Chondrocyte (in vitro differentiated cells): ENCODE measurements around the gene JMJD6. TPM values are rescaled to one million over a fixed set of nuclear protein-coding genes. Genes with fewer than 3 reads are reported as not detected.

ENCODE experiments used
- DNase-seq: peaks from one replicate; pipeline ENCODE4 v3.0.0; 2021; ENCODE audit warnings: mixed read lengths, low spot score
- H3K27ac Mint-ChIP-seq: one replicate; pipeline ENCODE4 v1.8.0; 2021; ENCODE audit warnings: mild to moderate bottlenecking, moderate library complexity, mixed read lengths; ENCODE audit not compliant: unreplicated experiment
- H3K27me3 Mint-ChIP-seq: 2 replicates; pipeline ENCODE4 v1.8.0; 2021; ENCODE audit warnings: low read depth, mixed read lengths
- H3K36me3 Mint-ChIP-seq: 2 replicates; pipeline ENCODE4 v1.8.0; 2021; ENCODE audit warnings: low read depth, mixed read lengths
- H3K4me1 Mint-ChIP-seq: 2 replicates; pipeline ENCODE4 v1.8.0; 2021; ENCODE audit warnings: low read depth, mild to moderate bottlenecking, mixed read lengths
- H3K4me3 Mint-ChIP-seq: one replicate; pipeline ENCODE4 v1.8.0; 2021; ENCODE audit warnings: mild to moderate bottlenecking, moderate library complexity, mixed read lengths; ENCODE audit not compliant: unreplicated experiment
- H3K9me3 Mint-ChIP-seq: 2 replicates; pipeline ENCODE4 v1.8.0; 2021; ENCODE audit warnings: low read depth, mixed read lengths
- CTCF ChIP-seq: fragments of 200-600 bp; sonication (generic); IDR thresholded peaks from 2 replicates; pipeline ENCODE4 v1.5.0; 2021; ENCODE audit warnings: antibody characterized with exemption, mild to moderate bottlenecking, moderate library complexity
- total RNA-seq: library from RNA; stranded (reverse); gene quantifications from 3 replicates; pipeline ENCODE4 v1.2.1, GENCODE V29; 2021

Gene JMJD6
- total RNA-seq, 1 donor from 2014 or later, result 27.2 TPM

- H3K27ac Mint-ChIP-seq, result peak overlapping the region; percentile 30
- peak; percentile 85 for TF ChIP-seq CTCF
- H3K27me3 Mint-ChIP-seq, result no peaks in the 10 kb centered on the region
- H3K36me3 Mint-ChIP-seq, result peaks cover 13% of the 10 kb centered on the region
- peaks cover 28% of the 10 kb centered on the region for H3K4me1 Mint-ChIP-seq
- no peak overlapping the region for H3K4me3 Mint-ChIP-seq
- H3K9me3 Mint-ChIP-seq, result no peaks in the 10 kb centered on the region
- DNase-seq, result no peak
These were observed 44.9 kb downstream of the JMJD6 start for GRCh38 chr17:76681222-76682137.

GRCh38 chr17:76679239-76679638, 47.2 kb downstream of the JMJD6 start:
- Mint-ChIP-seq H3K4me1 (peaks cover 26% of the 10 kb centered on the region), H3K27me3 (no peaks in the 10 kb centered on the region), H3K4me3 (no peak overlapping the region), H3K36me3 (peaks cover 21% of the 10 kb centered on the region), H3K9me3 (no peaks in the 10 kb centered on the region), H3K27ac (no peak overlapping the region)
- TF ChIP-seq CTCF, result no peak
- DNase-seq, result no peak

- H3K36me3 Mint-ChIP-seq, result peaks cover 19% of the 10 kb centered on the region
- no peaks in the 10 kb centered on the region for H3K9me3 Mint-ChIP-seq
- H3K4me1 Mint-ChIP-seq, result peaks cover 23% of the 10 kb centered on the region
- H3K4me3 Mint-ChIP-seq, result no peak overlapping the region
- no peaks in the 10 kb centered on the region for H3K27me3 Mint-ChIP-seq
- no peak for TF ChIP-seq CTCF
- H3K27ac Mint-ChIP-seq, result no peak overlapping the region
- DNase-seq, result no peak
These were observed 48.1 kb downstream of the JMJD6 start for GRCh38 chr17:76678330-76678729.

- H3K36me3 Mint-ChIP-seq, result peaks cover 19% of the 10 kb centered on the region
- peaks cover 18% of the 10 kb centered on the region for H3K4me1 Mint-ChIP-seq
- no peaks in the 10 kb centered on the region for H3K27me3 Mint-ChIP-seq
- H3K27ac Mint-ChIP-seq, result no peak overlapping the region
- no peak for DNase-seq
- H3K4me3 Mint-ChIP-seq, result no peak overlapping the region
- H3K9me3 Mint-ChIP-seq, result no peaks in the 10 kb centered on the region
- no peak for TF ChIP-seq CTCF
These were observed 49.0 kb downstream of the JMJD6 start for GRCh38 chr17:76677406-76677805.

GRCh38 chr17:76676629-76677028, 49.8 kb downstream of the JMJD6 start:
- H3K27ac Mint-ChIP-seq, result no peak overlapping the region
- no peak for TF ChIP-seq CTCF
- H3K36me3 Mint-ChIP-seq, result peaks cover 16% of the 10 kb centered on the region

More at GRCh38 chr17:76676629-76677028, 49.8 kb downstream of the JMJD6 start:
- peaks cover 15% of the 10 kb centered on the region for H3K4me1 Mint-ChIP-seq
- H3K4me3 Mint-ChIP-seq, result no peak overlapping the region
- no peaks in the 10 kb centered on the region for H3K9me3 Mint-ChIP-seq
- no peak for DNase-seq
- no peaks in the 10 kb centered on the region for H3K27me3 Mint-ChIP-seq
